ENCODE measurements around the gene ADGRG3.
"Not testable (repeated sequence)": the region's sequence is repeated elsewhere in the genome, so short reads cannot be mapped to it uniquely, and the experiment has no call there.

Gene ADGRG3

GRCh38 chr16:57669476-57670162 is 1.5 kb downstream of the ADGRG3 start:
- Histone ChIP-seq H3K36me3 (ENCODE audit: control insufficient read depth in 1 of 2, insufficient read depth in 2 of 2, low read depth in 1 of 2, low read length in 2 of 2) (peaks cover 3 to 15% of the 10 kb centered on the region in 2 experiments), H3K4me3 (ENCODE audit: insufficient read depth in 1 of 2, low read depth in 1 of 2, low read length in 2 of 2) (no peak overlapping the region), H4K91ac (ENCODE audit: low read length) (no peak overlapping the region), H4K8ac (ENCODE audit: low read length) (no peak overlapping the region), H2BK15ac (ENCODE audit: low read depth, poor library complexity, severe bottlenecking) (no peak overlapping the region), H3K14ac (ENCODE audit: low read length in 2 of 2) (peak overlapping the region in 1 of 2 experiments; percentile 5), H3K27me3 (ENCODE audit: control insufficient read depth in 1 of 2, insufficient read depth in 1 of 2, low read length in 2 of 2) (peaks cover 20 to 43% of the 10 kb centered on the region in 2 experiments), H2BK12ac (ENCODE audit: low read length in 2 of 2) (no peak overlapping the region), H2BK120ac (ENCODE audit: low read depth, low read length) (no peak overlapping the region), H2AK5ac (ENCODE audit: low read length, severe bottlenecking) (no peak overlapping the region), H2BK5ac (ENCODE audit: low read depth, low read length, poor library complexity, severe bottlenecking) (no peak overlapping the region), H3K27ac (ENCODE audit: low read length, poor library complexity, severe bottlenecking) (no peak overlapping the region), H3K23ac (ENCODE audit: low read length in 2 of 2) (no peak overlapping the region), H3K9me3 (ENCODE audit: control insufficient read depth, low read length) (no peaks in the 10 kb centered on the region), H3K4me1 (ENCODE audit: control insufficient read depth, insufficient read depth, low read depth, low read length) (peaks cover 14% of the 10 kb centered on the region), H3K4me2 (ENCODE audit: low read length, poor library complexity, severe bottlenecking) (no peak overlapping the region), H3K18ac (ENCODE audit: low read depth in 1 of 2, low read length in 2 of 2) (no peak overlapping the region), H2AFZ (ENCODE audit: low read depth, low read length) (no peak overlapping the region), H3K9ac (ENCODE audit: low read length) (no peak overlapping the region), H3K79me1 (replicated peaks; ENCODE audit: low read length, poor library complexity, severe bottlenecking) (no peaks in the 10 kb centered on the region), H3K4ac (ENCODE audit: low read depth in 1 of 2, low read length in 2 of 2) (no peak overlapping the region)
- WGBS = 94% methylated on average over 11 of the region's 12 CpGs
- no peak for DNase-seq

GRCh38 chr16:57670196-57670595 is 2.1 kb downstream of the ADGRG3 start:
- Histone ChIP-seq H3K4me1 (ENCODE audit: control insufficient read depth, insufficient read depth, low read depth, low read length) (peaks cover 13% of the 10 kb centered on the region), H3K79me1 (replicated peaks; ENCODE audit: low read length, poor library complexity, severe bottlenecking) (no peaks in the 10 kb centered on the region), H4K8ac (ENCODE audit: low read length) (no peak overlapping the region), H4K91ac (ENCODE audit: low read length) (no peak overlapping the region), H3K4me2 (ENCODE audit: low read length, poor library complexity, severe bottlenecking) (no peak overlapping the region), H3K9ac (ENCODE audit: low read length) (no peak overlapping the region), H2BK120ac (ENCODE audit: low read depth, low read length) (no peak overlapping the region), H3K27ac (ENCODE audit: low read length, poor library complexity, severe bottlenecking) (no peak overlapping the region), H3K18ac (ENCODE audit: low read depth in 1 of 2, low read length in 2 of 2) (no peak overlapping the region), H2AFZ (ENCODE audit: low read depth, low read length) (no peak overlapping the region), H3K4ac (ENCODE audit: low read depth in 1 of 2, low read length in 2 of 2) (no peak overlapping the region), H3K27me3 (ENCODE audit: control insufficient read depth in 1 of 2, insufficient read depth in 1 of 2, low read length in 2 of 2) (peaks cover 20 to 43% of the 10 kb centered on the region in 2 experiments), H3K4me3 (ENCODE audit: insufficient read depth in 1 of 2, low read depth in 1 of 2, low read length in 2 of 2) (no peak overlapping the region), H2BK12ac (ENCODE audit: low read length in 2 of 2) (no peak overlapping the region), H2BK5ac (ENCODE audit: low read depth, low read length, poor library complexity, severe bottlenecking) (no peak overlapping the region), H3K36me3 (ENCODE audit: control insufficient read depth in 1 of 2, insufficient read depth in 2 of 2, low read depth in 1 of 2, low read length in 2 of 2) (peaks cover 0 to 11% of the 10 kb centered on the region in 2 experiments), H3K23ac (ENCODE audit: low read length in 2 of 2) (no peak overlapping the region), H3K9me3 (ENCODE audit: control insufficient read depth, low read length) (no peaks in the 10 kb centered on the region), H3K14ac (ENCODE audit: low read length in 2 of 2) (no peak overlapping the region), H2BK15ac (ENCODE audit: low read depth, poor library complexity, severe bottlenecking) (no peak overlapping the region), H2AK5ac (ENCODE audit: low read length, severe bottlenecking) (no peak overlapping the region)
- no peak for DNase-seq
- 75% methylated on average over 4 of the region's 4 CpGs for WGBS

- peak; percentile 9 for DNase-seq
- not testable (repeated sequence) for H3K14ac ChIP-seq (ENCODE audit: low read length in 2 of 2); H2BK5ac ChIP-seq (ENCODE audit: low read depth, low read length, poor library complexity, severe bottlenecking); H3K4me2 ChIP-seq (ENCODE audit: low read length, poor library complexity, severe bottlenecking); H3K4ac ChIP-seq (ENCODE audit: low read depth in 1 of 2, low read length in 2 of 2); H3K36me3 ChIP-seq (ENCODE audit: control insufficient read depth in 1 of 2, insufficient read depth in 2 of 2, low read depth in 1 of 2, low read length in 2 of 2); H2BK120ac ChIP-seq (ENCODE audit: low read depth, low read length); H2BK15ac ChIP-seq (ENCODE audit: low read depth, poor library complexity, severe bottlenecking); H2AFZ ChIP-seq (ENCODE audit: low read depth, low read length); H3K9me3 ChIP-seq (ENCODE audit: control insufficient read depth, low read length); H3K27ac ChIP-seq (ENCODE audit: low read length, poor library complexity, severe bottlenecking); H3K18ac ChIP-seq (ENCODE audit: low read depth in 1 of 2, low read length in 2 of 2); H4K91ac ChIP-seq (ENCODE audit: low read length); H2BK12ac ChIP-seq (ENCODE audit: low read length in 2 of 2); H3K4me3 ChIP-seq (ENCODE audit: insufficient read depth in 1 of 2, low read depth in 1 of 2, low read length in 2 of 2); H4K8ac ChIP-seq (ENCODE audit: low read length); H3K79me1 ChIP-seq (replicated peaks; ENCODE audit: low read length, poor library complexity, severe bottlenecking); H2AK5ac ChIP-seq (ENCODE audit: low read length, severe bottlenecking); H3K9ac ChIP-seq (ENCODE audit: low read length); H3K23ac ChIP-seq (ENCODE audit: low read length in 2 of 2)
- Histone ChIP-seq H3K4me1 (ENCODE audit: control insufficient read depth, insufficient read depth, low read depth, low read length) (peaks cover 16% of the 10 kb centered on the region), H3K27me3 (ENCODE audit: control insufficient read depth in 1 of 2, insufficient read depth in 1 of 2, low read length in 2 of 2) (peaks cover 20 to 46% of the 10 kb centered on the region in 2 experiments)
- 72% methylated on average over 5 of the region's 7 CpGs for WGBS
These were observed 3.3 kb downstream of the ADGRG3 start for GRCh38 chr16:57671451-57671850.

GRCh38 chr16:57672416-57672815 is 4.3 kb downstream of the ADGRG3 start:
- Histone ChIP-seq H3K9ac (ENCODE audit: low read length) (no peak overlapping the region), H3K4me3 (ENCODE audit: insufficient read depth in 1 of 2, low read depth in 1 of 2, low read length in 2 of 2) (no peak overlapping the region), H3K4me2 (ENCODE audit: low read length, poor library complexity, severe bottlenecking) (no peak overlapping the region), H2BK5ac (ENCODE audit: low read depth, low read length, poor library complexity, severe bottlenecking) (no peak overlapping the region), H3K18ac (ENCODE audit: low read depth in 1 of 2, low read length in 2 of 2) (no peak overlapping the region), H3K4ac (ENCODE audit: low read depth in 1 of 2, low read length in 2 of 2) (no peak overlapping the region), H3K9me3 (ENCODE audit: control insufficient read depth, low read length) (no peaks in the 10 kb centered on the region), H2BK15ac (ENCODE audit: low read depth, poor library complexity, severe bottlenecking) (no peak overlapping the region), H3K36me3 (ENCODE audit: control insufficient read depth in 1 of 2, insufficient read depth in 2 of 2, low read depth in 1 of 2, low read length in 2 of 2) (no peaks in the 10 kb centered on the region), H4K91ac (ENCODE audit: low read length) (no peak overlapping the region), H3K14ac (ENCODE audit: low read length in 2 of 2) (no peak overlapping the region), H2AK5ac (ENCODE audit: low read length, severe bottlenecking) (no peak overlapping the region), H3K4me1 (ENCODE audit: control insufficient read depth, insufficient read depth, low read depth, low read length) (peaks cover 8% of the 10 kb centered on the region), H2BK12ac (ENCODE audit: low read length in 2 of 2) (no peak overlapping the region), H2AFZ (ENCODE audit: low read depth, low read length) (no peak overlapping the region), H3K79me1 (replicated peaks; ENCODE audit: low read length, poor library complexity, severe bottlenecking) (no peaks in the 10 kb centered on the region), H3K27me3 (ENCODE audit: control insufficient read depth in 1 of 2, insufficient read depth in 1 of 2, low read length in 2 of 2) (peaks cover 20 to 47% of the 10 kb centered on the region in 2 experiments), H3K27ac (ENCODE audit: low read length, poor library complexity, severe bottlenecking) (no peak overlapping the region), H3K23ac (ENCODE audit: low read length in 2 of 2) (no peak overlapping the region), H2BK120ac (ENCODE audit: low read depth, low read length) (no peak overlapping the region), H4K8ac (ENCODE audit: low read length) (no peak overlapping the region)
- no peak for DNase-seq
- WGBS = 74% methylated on average over 3 of the region's 3 CpGs
